ENCODE data around the gene CDR2.

DNA sequence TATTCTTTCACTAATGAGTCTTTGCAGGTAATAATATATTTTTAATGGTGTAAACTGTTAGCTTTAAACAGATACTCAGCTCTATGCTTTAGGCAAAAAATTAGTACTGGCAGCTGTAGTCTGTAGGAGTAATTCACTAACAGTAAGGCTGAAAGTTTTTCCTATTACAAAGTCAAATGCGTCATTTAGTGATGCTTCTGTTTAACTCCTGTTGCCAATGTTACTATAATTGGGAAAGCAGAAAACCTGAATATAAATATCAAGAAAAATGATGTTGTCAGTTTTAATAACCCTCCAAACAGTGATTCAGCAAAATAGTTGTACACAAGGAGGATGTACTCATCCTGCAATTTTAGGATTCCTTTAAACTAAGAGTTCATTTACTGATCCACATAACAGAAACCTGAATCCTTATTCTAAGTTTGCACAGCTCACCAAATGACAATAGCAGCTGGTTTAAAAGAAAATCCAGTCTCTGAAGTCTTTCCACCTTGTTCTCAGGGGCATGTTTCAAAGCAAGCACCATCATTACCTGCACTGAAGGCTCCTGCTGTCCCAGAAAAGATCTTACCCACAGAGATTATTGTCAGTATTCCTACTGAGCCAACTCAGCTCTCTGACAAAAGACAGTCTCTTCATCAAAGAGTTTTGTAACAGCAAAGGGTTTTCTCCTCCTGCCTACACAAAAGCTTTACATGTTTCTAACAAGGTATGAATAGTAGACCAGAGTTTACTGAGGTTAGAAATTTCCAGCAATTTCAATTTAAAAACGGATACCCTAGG lies 4.2 kb downstream of the CDR2 start:
- TF ChIP-seq, protein P1, sequence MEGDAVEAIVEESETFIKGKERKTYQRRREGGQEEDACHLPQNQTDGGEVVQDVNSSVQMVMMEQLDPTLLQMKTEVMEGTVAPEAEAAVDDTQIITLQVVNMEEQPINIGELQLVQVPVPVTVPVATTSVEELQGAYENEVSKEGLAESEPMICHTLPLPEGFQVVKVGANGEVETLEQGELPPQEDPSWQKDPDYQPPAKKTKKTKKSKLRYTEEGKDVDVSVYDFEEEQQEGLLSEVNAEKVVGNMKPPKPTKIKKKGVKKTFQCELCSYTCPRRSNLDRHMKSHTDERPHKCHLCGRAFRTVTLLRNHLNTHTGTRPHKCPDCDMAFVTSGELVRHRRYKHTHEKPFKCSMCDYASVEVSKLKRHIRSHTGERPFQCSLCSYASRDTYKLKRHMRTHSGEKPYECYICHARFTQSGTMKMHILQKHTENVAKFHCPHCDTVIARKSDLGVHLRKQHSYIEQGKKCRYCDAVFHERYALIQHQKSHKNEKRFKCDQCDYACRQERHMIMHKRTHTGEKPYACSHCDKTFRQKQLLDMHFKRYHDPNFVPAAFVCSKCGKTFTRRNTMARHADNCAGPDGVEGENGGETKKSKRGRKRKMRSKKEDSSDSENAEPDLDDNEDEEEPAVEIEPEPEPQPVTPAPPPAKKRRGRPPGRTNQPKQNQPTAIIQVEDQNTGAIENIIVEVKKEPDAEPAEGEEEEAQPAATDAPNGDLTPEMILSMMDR (IDR thresholded peaks at IDR 0.05; ENCODE audit: poor library complexity), result no peak
- TF ChIP-seq EZH2 (IDR thresholded peaks at IDR 0.05; ENCODE audit: borderline replicate concordance), result no peak
